Keratinocyte (primary cell): ENCODE results near the gene ELAVL4. TPM values are rescaled to one million over a fixed set of nuclear protein-coding genes. Genes with fewer than 3 reads are reported as not detected.

Source experiments
- DNase-seq: peaks from one replicate; pipeline ENCODE4 v3.0.0-alpha.2; 2011; ENCODE audit warnings: low read depth, missing footprints, low spot score
- FAIRE-seq: peaks from 2 replicates; lab custom pipeline; 2011; peaks lifted over from hg19 to GRCh38; lab: Jason Lieb, UNC
- H2AFZ ChIP-seq: 2 replicates; pipeline ENCODE4 v1.6.0; 2012; ENCODE audit warnings: low read length, control low read depth, inconsistent platforms; ENCODE audit not compliant: control insufficient read depth
- H3K27ac ChIP-seq: 2 replicates; pipeline ENCODE4 v1.5.1; 2011; ENCODE audit warnings: low read length; ENCODE audit not compliant: control insufficient read depth, insufficient read depth
- H3K27me3 ChIP-seq: 3 replicates; pipeline ENCODE4 v1.6.0; 2011; ENCODE audit warnings: low read length; ENCODE audit not compliant: control insufficient read depth, insufficient read depth; ENCODE audit errors: extremely low read depth
- H3K36me3 ChIP-seq, 2 experiments: 2 replicates in 1 of 2; 3 replicates in 1 of 2; pipeline ENCODE4 v1.5.1; 2011; ENCODE audit warnings: low read length in 2 of 2, mild to moderate bottlenecking in 1 of 2; ENCODE audit not compliant: control insufficient read depth in 2 of 2, insufficient read depth in 2 of 2; ENCODE audit errors: extremely low read depth in 1 of 2
- H3K4me1 ChIP-seq: 3 replicates; pipeline ENCODE4 v1.5.1; 2011; ENCODE audit warnings: low read length; ENCODE audit not compliant: control insufficient read depth, insufficient read depth; ENCODE audit errors: extremely low read depth
- H3K4me2 ChIP-seq: 3 replicates; pipeline ENCODE4 v1.6.0; 2011; ENCODE audit warnings: low read depth, low read length; ENCODE audit not compliant: control insufficient read depth, insufficient read depth; ENCODE audit errors: extremely low read depth
- H3K4me3 ChIP-seq, 3 experiments: fragments of 200-600 bp in 1 of 3; sonication (generic) in 1 of 3; 2 replicates in 2 of 3; 3 replicates in 1 of 3; pipeline ENCODE4 v1.5.1; 2011 to 2016; ENCODE audit warnings: low read length in 3 of 3, mild to moderate bottlenecking in 3 of 3, control low read depth in 2 of 3, inconsistent platforms in 1 of 3, low read depth in 1 of 3, mixed read lengths in 1 of 3, mixed run types in 1 of 3, moderate library complexity in 1 of 3; ENCODE audit not compliant: control insufficient read depth in 2 of 3, insufficient read depth in 2 of 3; ENCODE audit errors: extremely low read depth in 1 of 3
- H3K79me2 ChIP-seq: 2 replicates; pipeline ENCODE4 v1.6.0; 2012; ENCODE audit warnings: low read length; ENCODE audit not compliant: control insufficient read depth, insufficient read depth
- H3K9ac ChIP-seq: 3 replicates; pipeline ENCODE4 v1.6.0; 2011; ENCODE audit warnings: low read length; ENCODE audit not compliant: control insufficient read depth, insufficient read depth; ENCODE audit errors: extremely low read depth
- H3K9me1 ChIP-seq: 3 replicates; pipeline ENCODE4 v1.6.0; 2011; ENCODE audit warnings: low read length; ENCODE audit not compliant: control insufficient read depth, insufficient read depth; ENCODE audit errors: extremely low read depth
- H3K9me3 ChIP-seq: 2 replicates; pipeline ENCODE4 v1.5.1; 2012; ENCODE audit warnings: low read depth, low read length; ENCODE audit not compliant: control insufficient read depth
- H4K20me1 ChIP-seq: 3 replicates; pipeline ENCODE4 v1.6.0; 2011; ENCODE audit warnings: low read length; ENCODE audit not compliant: control insufficient read depth, insufficient read depth; ENCODE audit errors: extremely low read depth
- CTCF ChIP-seq, 3 experiments: IDR thresholded peaks in 1 of 3; conservative IDR thresholded peaks in 1 of 3; optimal IDR thresholded peaks in 1 of 3; 2 replicates in 2 of 3; 3 replicates in 1 of 3; pipeline versions ENCODE3 to v1.5.1; 2011; ENCODE audit warnings: low read length in 3 of 3, mild to moderate bottlenecking in 3 of 3, moderate library complexity in 2 of 3, control low read depth in 1 of 3, inconsistent platforms in 1 of 3; ENCODE audit not compliant: insufficient read depth in 2 of 3; ENCODE audit errors: extremely low read depth in 1 of 3
- EZH2 ChIP-seq: IDR thresholded peaks from one replicate; pipeline ENCODE4 v1.6.1; 2012; ENCODE audit warnings: inconsistent platforms, mild to moderate bottlenecking, low read length, moderate library complexity
- dilution Hi-C: fragments of 300-500 bp; cut with MboI; formaldehyde crosslinking; loops from one replicate; pipeline ENCODE4 v1.7.0; 2020; ENCODE audit warnings: low sequenced_read_pairs; ENCODE audit not compliant: extremely low pct_ligation_motif_present
- polyA plus RNA-seq, 5 experiments: library from polyadenylated mRNA; depleted of rRNA in 3 of 5; stranded (reverse) in 3 of 5; stranded (forward) in 1 of 5; unstranded in 1 of 5; fragments of >200 nt; gene quantifications; 1 replicate in 1 of 5; 2 replicates in 3 of 5; 3 replicates in 1 of 5; pipeline versions ENCODE4 v1.2.1 to v1.2.3, GENCODE V29; 2011 to 2012; ENCODE audit warnings: missing spikeins in 2 of 5, low read depth in 1 of 5, low replicate concordance in 1 of 5

ELAVL4 gene
- polyA plus RNA-seq, 1 donor (not counting 4 experiments of a cell fraction or from before 2014, with no cell fraction given) = not detected

DNA sequence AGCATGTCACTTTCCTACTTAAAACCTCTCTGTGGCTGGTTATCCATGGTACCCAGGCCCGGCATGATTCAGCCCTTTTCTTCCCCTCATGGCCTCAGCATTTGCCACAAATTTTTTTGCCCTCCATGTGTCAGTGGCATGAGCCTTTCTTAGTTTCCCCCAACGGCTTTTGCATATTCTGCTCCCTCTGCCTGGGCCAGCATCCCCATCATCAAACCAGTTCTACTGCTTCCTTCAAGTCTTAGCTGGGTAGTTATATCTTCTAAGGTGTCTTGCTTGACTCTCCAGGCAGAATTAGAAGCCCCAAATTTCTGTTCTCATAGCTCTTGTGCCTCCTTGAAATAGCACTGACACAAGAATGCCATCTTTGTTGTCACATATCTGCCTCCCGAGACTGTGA is 127.9 kb downstream of the ELAVL4 start:
- FAIRE-seq (no peak), DNase-seq (no peak)
- H3K9me1 ChIP-seq = no peaks in the 10 kb centered on the region
- H3K27me3 ChIP-seq = no peaks in the 10 kb centered on the region
- TF ChIP-seq CTCF (optimal IDR thresholded peaks at IDR 0.05 in 1 of 3, IDR thresholded peaks at IDR 0.05 in 1 of 3, conservative IDR thresholded peaks at IDR 0.05 in 1 of 3; ENCODE audit: extremely low read depth in 1 of 3, insufficient read depth in 2 of 3, low read length in 3 of 3) = no peak
- no peak for TF ChIP-seq EZH2
- no peak overlapping the region for H2AFZ ChIP-seq
- H3K4me2 ChIP-seq = no peak overlapping the region
- H4K20me1 ChIP-seq = no peaks in the 10 kb centered on the region
- dilution Hi-C loops = no loop called here
- no peaks in the 10 kb centered on the region for H3K4me1 ChIP-seq
- H3K4me3 ChIP-seq = no peak overlapping the region
- H3K9me3 ChIP-seq = no peaks in the 10 kb centered on the region
- H3K9ac ChIP-seq = no peak overlapping the region
- H3K79me2 ChIP-seq = no peaks in the 10 kb centered on the region
- H3K36me3 ChIP-seq = no peaks in the 10 kb centered on the region
- H3K27ac ChIP-seq = no peak overlapping the region

DNA sequence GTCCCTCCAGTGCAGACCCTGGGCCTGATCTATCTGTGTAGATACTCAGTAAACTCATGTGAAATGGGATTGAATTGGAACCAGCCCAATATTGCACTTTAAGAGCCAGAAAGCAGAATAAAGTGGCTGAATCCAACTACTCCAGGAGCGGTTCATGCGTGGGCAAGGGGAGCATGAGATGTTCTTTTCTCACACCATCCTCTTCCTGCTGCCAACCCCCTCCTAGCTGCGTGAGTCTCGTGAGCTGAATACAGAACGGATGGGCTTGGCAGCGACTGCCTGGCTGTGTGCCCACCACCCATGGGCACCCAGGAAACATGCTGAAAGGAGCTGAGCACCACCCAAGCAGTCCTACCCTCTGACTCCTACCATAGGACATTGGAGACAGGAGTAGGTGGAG is 128.3 kb downstream of the ELAVL4 start:
- no peak overlapping the region for H3K27ac ChIP-seq
- dilution Hi-C loops = no loop called here
- no peak overlapping the region for H2AFZ ChIP-seq
- no peaks in the 10 kb centered on the region for H4K20me1 ChIP-seq
- H3K4me3 ChIP-seq = no peak overlapping the region
- no peaks in the 10 kb centered on the region for H3K9me3 ChIP-seq
- no peak for FAIRE-seq
- TF ChIP-seq CTCF (optimal IDR thresholded peaks at IDR 0.05 in 1 of 3, IDR thresholded peaks at IDR 0.05 in 1 of 3, conservative IDR thresholded peaks at IDR 0.05 in 1 of 3; ENCODE audit: extremely low read depth in 1 of 3, insufficient read depth in 2 of 3, low read length in 3 of 3) (no peak), EZH2 (no peak)
- no peaks in the 10 kb centered on the region for H3K79me2 ChIP-seq
- DNase-seq = no peak
- no peaks in the 10 kb centered on the region for H3K4me1 ChIP-seq
- H3K9ac ChIP-seq = no peak overlapping the region
- no peaks in the 10 kb centered on the region for H3K9me1 ChIP-seq
- no peak overlapping the region for H3K4me2 ChIP-seq
- H3K27me3 ChIP-seq = no peaks in the 10 kb centered on the region
- H3K36me3 ChIP-seq = no peaks in the 10 kb centered on the region
